Fibroblast of lung (primary cell): ENCODE data around the gene ASIC1.
A peak's percentile ranks its signal among the peaks of the same experiment; 100 is the strongest.

Experiments used
- CTCF ChIP-seq, 2 donors: IDR thresholded peaks in 1 of 2; conservative IDR thresholded peaks in 1 of 2; 1 replicate in 1 of 2; 2 replicates in 1 of 2; pipeline ENCODE4 v1.5.1; 2011 to 2012; ENCODE audit warnings: low read length in 2 of 2, control low read depth in 1 of 2, inconsistent platforms in 1 of 2, low read depth in 1 of 2, mild to moderate bottlenecking in 1 of 2
- EZH2 ChIP-seq: IDR thresholded peaks from 2 replicates; pipeline ENCODE4 v1.5.1; 2012; ENCODE audit warnings: low read length, control low read depth, mild to moderate bottlenecking; ENCODE audit errors: missing control alignments

- TF ChIP-seq CTCF (conservative IDR thresholded peaks at IDR 0.05 in 1 of 2, IDR thresholded peaks at IDR 0.05 in 1 of 2; ENCODE audit: low read depth in 1 of 2, low read length in 2 of 2), result peak in 1 of 2 donors; percentile 4
- TF ChIP-seq EZH2, result peak; percentile 3
Measured at GRCh38 chr12:50052964-50053363, 4.4 kb upstream of the ASIC1 start.
